GM19372 (cell line): ENCODE data around the gene CYTH4.
"Not testable (repeated sequence)": the region's sequence is repeated elsewhere in the genome, so short reads cannot be mapped to it uniquely, and the experiment has no call there.

Experiments
- ATAC-seq: cut with Tn5 transposase; IDR thresholded peaks from one replicate; pipeline ENCODE4 v1.9.1; 2021; ENCODE audit warnings: mild to moderate bottlenecking, low read depth, moderate library complexity; ENCODE audit not compliant: unreplicated experiment

Gene CYTH4

DNA sequence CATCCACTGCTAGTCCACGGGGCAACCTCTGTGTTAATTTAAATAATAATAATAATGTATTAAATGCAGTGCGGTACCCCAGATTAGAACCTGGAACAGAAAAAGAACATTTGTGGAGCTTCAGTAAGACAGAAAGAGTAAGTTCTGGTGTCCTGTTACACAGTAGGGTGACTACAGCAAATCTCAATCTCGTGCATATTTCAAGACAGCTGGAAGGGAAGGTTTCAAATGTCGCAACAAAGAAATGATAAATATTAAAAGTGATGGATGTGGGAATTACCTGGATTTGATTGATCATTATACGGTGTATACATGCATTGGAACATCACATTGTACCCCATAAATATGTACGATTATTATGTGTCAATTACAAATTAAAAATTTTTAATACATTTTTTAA is 36.6 kb upstream of the CYTH4 start:
- no peak for ATAC-seq

DNA sequence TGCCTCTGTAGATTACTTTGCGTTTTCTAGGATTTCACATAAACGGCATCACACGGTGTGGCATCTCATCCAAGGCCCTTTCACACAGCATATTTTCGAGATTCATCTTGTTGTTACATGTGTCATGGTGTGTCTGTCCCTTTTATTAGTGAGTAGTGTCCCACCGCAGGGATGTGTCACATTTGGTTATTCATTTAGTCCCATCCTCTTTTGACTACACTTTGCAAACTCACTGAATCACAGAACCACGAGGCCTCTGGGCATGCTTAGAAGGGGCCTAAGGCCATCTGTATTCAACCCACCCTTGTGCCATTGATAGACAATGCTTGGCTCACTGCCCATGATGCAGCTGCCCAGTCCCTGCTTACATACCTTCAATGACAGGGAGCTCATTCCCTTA is 34.1 kb upstream of the CYTH4 start:
- no peak for ATAC-seq

DNA sequence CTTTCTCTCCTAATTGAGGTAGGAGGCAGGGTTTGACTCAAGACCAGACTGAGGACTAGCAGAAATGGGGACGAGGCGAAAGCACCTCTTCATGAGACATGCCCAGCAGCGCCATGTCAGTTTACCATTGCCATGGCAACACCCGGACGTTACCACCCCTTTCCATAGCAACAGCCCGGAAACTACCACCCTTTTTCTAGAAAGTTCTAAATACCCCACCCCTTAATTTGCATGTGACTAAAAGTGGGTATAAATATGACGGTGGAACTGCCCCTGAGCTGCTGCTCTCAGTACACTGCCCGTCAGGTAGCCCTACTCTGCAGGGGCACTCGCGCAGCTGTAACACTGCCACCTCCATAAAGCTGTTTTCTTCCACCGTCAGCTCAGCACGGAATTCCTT is 32.3 kb upstream of the CYTH4 start:
- no peak for ATAC-seq

DNA sequence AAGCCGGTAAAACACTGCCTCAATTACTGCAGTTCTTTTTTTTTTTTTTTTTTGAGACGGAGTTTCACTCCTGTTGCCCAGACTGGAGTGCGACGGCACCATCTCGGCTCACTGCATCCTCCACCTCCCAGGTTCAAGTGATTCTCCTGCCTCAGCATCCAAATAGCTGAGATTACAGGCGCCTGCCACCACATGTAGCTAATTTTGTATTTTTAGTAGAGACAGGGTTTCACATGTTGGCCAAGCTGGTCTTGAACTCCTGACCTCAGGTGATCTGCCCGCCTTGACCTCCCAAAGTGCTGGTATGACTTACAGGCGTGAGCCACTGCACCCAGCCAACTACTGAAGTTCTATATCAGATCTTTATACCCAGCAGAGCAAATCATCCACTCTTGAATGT is 30.5 kb upstream of the CYTH4 start:
- ATAC-seq, result not testable (repeated sequence)

DNA sequence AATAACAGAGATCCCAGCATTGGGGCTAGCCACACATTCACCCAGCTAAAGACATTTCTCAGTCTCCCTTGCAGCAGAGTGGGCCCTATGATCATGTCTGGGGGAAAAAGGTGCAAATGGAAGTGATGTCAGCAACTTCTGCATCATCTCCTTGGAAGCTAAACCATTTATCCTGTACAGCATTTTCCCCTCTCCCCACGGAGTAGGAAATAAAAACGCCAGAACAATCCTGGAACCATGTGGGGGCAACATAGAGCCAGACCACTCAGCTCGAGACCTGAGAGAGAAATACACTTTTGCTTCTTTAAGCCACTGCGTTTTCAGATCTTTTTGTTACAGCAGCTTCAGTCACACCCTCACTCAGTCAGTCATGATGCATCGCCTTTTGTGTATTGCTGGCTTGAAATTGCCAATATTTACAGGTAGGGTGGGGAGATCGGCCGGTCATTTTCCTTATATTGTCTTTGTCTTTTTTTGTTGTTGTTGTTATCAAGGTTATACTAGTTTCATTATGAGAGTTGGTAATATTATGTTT is 29.1 kb upstream of the CYTH4 start:
- no peak for ATAC-seq

DNA sequence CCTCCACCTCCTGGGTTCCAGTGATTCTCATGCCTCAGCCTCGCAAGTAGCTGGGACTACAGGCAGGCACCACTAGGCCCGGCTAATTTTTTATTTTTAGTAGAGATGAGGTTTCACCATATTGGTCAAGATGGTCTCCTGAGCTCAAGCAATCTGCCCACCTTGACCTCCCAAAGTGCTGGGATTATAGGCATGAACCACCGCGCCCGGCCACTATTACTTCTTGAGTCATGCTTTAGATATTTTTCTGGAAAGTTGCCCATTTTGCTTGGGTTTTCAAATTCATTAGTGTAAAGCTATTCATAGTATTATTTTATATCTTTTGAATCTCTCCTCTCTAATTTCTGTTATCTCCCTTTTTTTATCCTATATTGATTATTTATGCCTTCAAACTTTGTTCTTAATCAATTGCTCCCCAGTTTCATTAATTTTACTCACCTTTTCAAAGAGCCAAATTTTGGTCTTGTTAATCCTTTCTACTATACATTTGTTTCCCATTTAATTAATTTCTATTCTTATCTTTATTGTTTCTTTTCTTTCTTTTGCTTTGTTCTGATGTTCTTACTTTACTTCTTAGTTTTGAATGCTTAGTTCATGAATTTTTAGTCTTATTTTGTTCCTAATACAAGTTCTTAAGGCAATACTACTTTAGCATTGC is 28.0 kb upstream of the CYTH4 start:
- ATAC-seq, result no peak

DNA sequence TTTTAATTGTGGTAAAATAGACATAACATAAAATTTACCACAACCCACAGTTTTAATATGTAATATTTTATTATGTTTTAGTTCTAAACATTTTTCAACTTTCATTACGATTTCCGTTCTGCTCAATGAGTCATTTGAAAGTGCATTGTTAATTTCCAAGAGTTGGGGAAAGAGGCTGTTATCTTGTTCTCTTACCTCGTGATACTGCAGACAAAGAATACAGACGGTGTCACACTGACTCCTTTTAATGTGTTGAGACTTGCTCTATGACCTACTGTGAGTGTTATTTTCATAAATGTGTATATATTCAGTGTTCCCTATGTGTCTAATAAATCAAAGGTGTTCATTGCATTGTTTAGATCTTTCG is 27.5 kb upstream of the CYTH4 start:
- no peak for ATAC-seq

DNA sequence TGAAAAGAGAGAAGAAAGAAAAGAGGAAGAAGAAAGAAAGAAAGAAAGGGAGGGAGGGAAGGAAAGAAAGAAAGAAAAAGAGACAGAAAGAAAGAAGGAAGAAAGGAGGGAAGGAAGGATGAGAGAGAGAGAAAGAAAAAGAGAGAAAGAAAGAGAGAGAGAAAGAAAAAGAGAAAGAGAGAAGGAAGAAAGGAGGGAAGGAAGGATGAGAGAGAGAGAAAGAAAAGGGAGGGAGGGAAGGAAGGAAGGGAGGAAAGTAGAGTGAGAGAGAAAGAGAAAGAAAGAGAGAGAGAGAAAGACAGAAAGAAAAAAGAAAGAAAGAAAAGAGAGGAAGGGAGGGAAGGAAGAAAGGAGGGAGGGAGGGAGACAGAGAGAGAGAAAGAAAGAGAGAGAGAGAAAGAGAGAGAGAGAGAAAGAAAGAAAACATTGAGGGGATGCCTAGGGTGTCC is 26.7 kb upstream of the CYTH4 start:
- no peak for ATAC-seq

DNA sequence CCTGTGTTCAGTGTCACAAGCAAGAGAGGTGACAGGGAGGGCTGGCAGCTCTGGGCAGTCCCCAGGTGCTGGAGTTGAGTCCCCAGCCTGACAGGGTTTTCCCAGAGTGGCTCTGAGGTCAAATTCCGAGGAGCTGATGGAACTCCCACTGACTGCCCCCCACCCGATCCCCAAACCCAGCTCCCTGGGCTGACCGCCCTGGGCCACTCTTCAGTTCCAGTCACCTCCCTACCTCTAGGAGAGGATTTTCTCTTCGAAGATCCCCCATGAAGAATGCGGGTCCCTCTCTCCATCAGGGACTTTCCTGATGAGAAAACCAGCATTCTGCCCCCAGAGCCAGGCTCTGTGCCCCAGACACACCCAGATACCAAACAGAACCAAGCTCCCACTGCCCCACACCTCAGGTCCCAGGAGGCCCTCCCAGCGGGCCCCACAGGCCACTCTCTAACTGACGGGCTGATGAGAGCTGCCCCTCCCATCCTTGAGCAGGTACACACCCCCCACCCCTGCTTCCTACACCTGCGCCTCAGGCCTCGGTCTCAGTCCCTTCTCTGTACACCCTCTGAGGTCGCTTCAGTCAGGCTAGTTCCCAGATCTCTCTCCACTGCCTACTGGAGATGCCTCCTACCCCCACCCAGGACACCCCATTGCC is 26.1 kb upstream of the CYTH4 start:
- ATAC-seq, result no peak

DNA sequence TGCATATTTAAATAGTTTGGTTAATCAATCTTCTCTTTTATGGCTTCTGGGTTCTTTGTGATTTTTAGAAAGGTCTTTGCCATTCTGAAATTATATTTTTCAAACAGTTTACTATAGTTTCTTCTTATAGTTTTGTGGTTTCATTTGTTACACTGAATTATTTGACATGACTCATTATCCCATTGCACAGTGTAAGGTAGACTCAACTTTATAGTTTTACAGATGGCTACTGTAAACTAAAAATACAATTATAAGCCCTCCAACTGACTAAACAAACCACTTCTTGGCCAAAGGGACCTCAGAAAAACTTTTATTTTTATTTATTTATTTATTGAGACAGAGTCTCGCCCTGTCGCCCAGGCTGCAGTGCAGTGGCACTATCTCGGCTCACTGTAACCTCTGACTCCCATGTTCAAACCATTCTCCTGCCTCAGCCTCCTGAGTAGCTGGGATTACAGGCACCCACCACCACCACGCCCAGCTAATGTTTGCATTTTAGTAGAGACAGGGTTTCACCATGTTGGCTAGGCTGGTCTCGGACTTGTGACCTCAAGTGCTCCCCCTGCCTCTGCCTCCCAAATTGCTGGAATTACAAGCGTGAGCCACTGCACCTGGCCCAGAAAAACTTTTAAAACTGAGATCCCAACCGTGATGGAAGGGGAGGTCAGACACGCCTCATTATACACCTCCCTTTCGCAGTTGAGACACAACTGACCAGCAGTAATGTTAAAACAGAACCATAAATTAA is 24.1 kb upstream of the CYTH4 start:
- ATAC-seq, result no peak

DNA sequence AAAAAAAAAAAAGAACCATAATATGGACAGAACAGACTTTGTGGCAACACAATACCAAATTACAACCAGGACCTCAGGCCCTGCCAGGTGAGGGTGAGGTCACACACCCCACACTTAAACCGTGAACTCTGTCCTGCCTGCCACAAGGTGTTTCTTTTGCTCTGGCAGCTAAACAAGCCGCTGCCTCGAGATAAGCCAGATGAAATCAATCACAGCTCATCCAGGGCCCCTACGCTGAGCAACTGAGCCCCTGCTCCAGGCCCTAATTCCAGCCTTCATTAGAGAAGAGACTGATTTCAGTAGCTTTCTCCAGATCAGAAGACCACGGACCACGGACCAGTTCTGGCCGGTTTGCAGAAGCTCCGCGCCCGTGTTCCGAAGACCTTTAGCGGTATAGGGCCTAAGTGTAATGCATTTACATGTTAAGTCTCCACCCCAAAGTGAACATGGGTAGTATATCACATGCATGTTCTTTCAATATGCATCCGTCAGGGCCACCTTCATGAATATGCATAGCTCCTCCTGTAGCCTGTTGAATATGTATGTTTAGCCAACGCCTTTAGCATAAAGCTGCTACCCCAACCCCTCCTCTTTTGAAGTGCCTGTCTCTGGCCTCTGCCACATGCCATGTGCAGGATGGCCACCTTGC is 23.4 kb upstream of the CYTH4 start:
- ATAC-seq, result no peak

DNA sequence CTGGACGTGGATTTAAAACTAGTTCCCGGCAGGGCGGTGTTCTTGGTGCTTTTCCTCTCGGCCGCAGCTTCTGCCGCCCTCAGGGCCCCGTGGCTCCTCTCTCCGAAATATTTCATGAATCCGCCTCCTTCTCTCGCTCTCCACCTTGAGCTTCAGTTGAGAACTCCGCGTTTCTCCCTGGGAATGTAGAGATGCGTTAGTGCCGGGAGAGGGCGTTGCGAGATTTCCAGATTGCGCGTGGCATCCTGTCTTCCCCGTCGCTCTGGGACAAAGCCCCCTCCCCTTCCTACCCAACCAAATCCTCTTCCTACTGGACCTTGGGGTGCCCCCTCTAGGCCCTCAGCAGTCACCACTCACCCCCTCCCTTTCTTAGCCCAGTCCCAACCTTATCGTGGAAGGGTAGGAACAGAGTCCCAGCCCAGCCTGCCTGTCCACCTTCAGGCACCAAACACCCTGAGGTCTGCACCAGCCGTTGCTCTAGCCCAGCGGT is 22.7 kb upstream of the CYTH4 start:
- no peak for ATAC-seq

DNA sequence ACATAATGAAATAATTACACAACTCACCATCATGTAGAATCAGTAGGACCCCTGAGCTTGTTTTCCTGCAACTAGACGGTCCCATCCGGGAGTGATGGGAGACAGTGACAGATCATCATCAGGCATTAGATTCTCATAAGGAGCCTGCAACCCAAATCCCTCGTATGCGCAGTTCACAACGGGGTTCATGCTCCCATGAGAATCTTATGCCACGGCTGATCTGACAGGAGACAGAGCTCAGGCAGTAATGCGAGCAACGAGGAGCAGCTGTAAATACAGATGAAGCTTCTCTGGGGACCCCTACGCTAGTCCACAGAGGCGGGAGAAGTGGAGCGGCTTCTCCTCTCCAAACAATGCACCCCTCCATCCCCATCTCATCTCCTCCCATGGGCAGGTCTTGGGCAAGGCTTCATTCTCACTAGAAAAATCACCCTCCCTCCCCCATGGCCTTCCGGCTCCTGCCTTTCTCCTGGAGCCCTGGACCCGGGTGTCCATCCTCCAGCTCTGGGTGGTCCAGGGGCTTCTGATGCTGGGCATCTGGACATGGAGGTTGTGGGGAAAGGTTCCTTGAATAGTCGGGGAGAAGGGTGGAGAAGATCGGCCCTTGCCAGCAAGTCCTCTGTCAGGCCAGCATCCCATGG is 22.0 kb upstream of the CYTH4 start:
- ATAC-seq, result no peak

DNA sequence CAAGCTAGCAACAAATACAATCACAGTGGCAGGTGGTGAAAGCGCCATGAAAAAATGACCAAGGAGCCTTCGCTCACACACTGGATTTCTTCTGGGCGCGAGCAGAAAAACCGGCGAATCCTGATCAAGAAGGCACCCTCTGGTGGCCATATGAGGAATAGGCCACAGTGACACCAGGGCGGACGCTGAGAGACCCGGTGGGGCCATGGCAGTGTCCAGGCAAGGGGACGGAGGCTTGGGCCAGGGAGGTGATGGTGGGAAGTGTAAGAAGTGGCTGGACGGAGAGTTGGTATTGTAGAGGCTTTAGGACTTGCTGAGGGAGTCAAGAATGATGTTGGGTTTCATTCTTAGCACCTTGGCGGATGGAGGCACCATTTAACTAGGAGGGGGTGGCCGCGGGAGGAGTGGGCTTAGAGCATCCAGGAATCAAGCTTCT is 21.4 kb upstream of the CYTH4 start:
- no peak for ATAC-seq

DNA sequence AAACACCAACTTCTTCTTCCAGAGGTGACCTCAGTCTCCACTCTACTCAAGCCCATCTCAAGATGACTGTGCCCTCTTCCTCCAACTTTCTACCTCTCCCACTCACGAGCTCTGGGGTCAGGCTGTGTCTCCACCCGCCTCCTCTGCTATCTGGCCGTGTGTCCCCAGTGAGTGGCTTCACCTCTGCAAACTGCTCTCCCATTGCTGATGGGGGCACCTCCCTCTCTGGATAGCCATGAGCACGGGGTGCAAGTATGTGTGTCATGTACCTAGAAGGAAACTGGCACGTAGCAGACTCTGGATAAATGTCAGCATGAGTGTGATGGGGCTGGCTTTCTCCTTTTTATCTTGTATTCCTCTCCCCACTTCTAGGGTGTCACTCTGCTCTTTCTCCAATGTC is 20.0 kb upstream of the CYTH4 start:
- no peak for ATAC-seq

DNA sequence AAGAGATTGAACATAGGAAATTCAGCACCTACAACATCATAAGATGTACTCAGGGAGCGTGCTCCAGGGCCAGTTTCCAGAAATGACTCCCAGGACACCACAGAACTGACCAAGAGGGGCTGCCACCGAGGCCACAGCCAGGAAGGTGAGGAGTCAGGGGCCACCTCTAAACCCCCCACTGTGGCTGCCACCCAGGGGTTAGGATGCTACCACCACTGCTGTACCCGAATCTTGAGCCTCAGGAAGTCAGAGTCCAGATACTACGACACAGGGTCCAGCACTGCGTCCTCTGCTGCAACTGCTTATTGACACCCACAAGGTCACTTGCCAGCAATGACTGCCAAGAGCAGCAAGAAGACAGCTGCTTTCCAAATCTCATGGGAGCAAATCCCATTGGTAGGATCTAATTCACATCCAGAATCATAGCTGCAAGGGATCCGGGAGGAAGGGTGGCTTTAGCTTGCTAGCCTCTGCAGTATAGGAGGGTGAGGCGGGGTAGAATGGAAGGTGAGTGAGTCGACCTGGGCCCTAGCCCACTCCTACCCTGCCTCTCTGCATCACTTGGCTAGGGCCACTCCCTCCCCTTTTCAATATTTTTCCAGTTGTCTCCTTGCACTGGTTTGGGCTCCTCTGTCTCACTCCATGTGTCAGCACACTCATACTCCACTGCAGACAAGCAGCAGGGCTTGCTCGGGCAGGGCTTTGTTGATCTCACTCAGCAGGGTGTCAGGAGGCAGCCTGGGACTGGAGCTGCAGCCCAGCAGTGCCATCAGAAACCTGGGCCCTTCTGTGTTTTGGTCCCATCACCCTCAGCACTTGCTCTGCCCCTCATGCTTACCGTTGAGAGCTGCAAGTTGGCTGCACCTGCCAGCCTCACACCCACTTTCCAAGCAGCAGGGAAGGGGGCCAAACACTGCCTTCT is 18.1 kb upstream of the CYTH4 start:
- ATAC-seq, result no peak

DNA sequence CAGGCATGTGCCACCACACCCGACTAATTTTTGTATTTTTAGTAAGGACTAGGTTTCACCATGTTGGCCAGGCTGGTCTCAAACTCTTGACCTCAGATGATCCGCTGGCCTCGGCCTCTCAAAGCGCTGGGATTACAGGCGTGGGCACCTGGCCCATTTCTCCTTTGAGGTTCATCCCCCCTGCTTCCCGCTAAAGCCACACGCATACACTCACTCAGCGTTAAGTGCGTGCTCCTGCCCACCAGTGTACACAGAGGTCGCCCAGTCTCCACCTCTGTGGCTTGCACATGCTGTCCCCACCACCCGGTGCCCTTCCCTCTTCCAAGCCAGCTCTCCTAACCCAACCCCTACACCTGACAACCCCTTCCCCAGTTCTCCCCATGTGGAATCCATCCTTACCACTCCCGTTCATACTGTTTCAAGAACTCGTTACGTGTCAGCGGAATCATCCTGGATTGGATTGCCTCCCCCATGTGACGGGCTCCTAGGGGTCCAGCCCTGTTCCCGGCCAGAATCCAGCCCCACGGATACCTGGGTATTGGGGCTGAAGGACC is 15.7 kb upstream of the CYTH4 start:
- no peak for ATAC-seq

DNA sequence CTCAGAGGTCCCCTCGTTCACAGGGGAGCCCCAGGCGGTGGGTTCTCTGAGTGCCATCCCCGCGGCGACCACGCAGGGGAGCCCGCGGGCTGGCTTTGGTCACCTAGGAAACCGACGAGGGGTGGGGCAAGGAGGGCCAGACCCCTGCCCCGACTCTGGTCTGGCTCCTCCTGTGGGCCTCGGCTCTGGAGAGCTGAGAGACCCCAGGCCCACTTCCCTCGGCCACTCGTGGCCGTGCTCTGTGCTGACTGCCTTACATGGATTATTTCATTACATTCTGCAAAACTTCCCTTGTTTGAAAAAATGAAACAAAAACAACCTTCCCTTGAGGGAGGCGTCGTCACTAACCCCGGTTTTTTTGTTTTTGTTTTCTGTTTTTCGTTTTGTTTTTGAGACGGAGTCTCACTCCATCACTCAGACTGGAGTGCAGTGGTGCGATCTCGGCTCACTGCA is 15.1 kb upstream of the CYTH4 start:
- ATAC-seq, result peak; percentile 64
